A172 (cell line): Measurements from ENCODE around the gene ZCCHC8. TPM values are rescaled to one million over a fixed set of nuclear protein-coding genes. Genes with fewer than 3 reads are reported as not detected.
"Not testable (repeated sequence)": the region's sequence is repeated elsewhere in the genome, so short reads cannot be mapped to it uniquely, and the experiment has no call there.

Experiments
- DNase-seq: peaks from one replicate; pipeline ENCODE4 v3.0.0-alpha.2; 2015; ENCODE audit warnings: low spot score
- total RNA-seq: library from RNA; depleted of rRNA; stranded (reverse); fragments of >200 nt; shearing (Covaris generic); gene quantifications from 2 replicates; pipeline ENCODE4 v1.2.3, GENCODE V29; 2014

The ZCCHC8 gene
- total RNA-seq, 1 experiment from 2014 or later, result 30.2 TPM

- no peak for DNase-seq
Measured at GRCh38 chr12:122508163-122508562, 7.4 kb upstream of the ZCCHC8 start.

GRCh38 chr12:122506393-122506938 is 5.7 kb upstream of the ZCCHC8 start:
- no peak for DNase-seq

GRCh38 chr12:122505419-122506051 is 4.8 kb upstream of the ZCCHC8 start:
- no peak for DNase-seq

GRCh38 chr12:122503783-122504590 is 3.3 kb upstream of the ZCCHC8 start:
- no peak for DNase-seq

- no peak for DNase-seq
Measured at GRCh38 chr12:122503147-122503751, 2.5 kb upstream of the ZCCHC8 start.

DNA sequence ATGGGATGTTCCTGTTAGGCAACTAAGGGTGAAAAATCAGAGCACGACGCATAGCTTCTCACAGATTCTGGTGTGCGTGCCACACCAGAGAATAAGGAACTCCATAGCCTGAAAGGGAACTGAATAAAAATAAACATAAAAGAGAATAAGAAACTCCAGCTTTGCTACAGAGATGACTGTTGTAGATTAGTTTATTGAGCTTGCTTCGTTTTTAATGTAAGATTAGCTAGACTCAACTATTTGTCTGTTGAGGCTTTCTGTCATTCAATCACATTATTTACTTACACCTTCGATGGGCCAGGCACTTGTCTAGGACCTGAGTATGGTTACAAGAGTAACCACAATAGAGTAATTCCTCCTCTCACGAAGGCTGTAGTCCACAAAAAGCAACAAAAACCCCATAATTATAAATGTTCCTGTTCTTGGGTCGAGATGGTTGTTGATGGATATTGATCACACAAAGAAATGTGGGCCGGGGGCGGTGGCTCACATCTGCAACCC is 807 bp upstream of the ZCCHC8 start:
- DNase-seq, result no peak

GRCh38 chr12:122499991-122500684 is 594 bp downstream of the ZCCHC8 start:
- DNase-seq, result peak; percentile 39

GRCh38 chr12:122495258-122495657 is 5.5 kb downstream of the ZCCHC8 start:
- no peak for DNase-seq

GRCh38 chr12:122493222-122493621 is 7.5 kb downstream of the ZCCHC8 start:
- not testable (repeated sequence) for DNase-seq

GRCh38 chr12:122491991-122492390 is 8.7 kb downstream of the ZCCHC8 start:
- no peak for DNase-seq

DNA sequence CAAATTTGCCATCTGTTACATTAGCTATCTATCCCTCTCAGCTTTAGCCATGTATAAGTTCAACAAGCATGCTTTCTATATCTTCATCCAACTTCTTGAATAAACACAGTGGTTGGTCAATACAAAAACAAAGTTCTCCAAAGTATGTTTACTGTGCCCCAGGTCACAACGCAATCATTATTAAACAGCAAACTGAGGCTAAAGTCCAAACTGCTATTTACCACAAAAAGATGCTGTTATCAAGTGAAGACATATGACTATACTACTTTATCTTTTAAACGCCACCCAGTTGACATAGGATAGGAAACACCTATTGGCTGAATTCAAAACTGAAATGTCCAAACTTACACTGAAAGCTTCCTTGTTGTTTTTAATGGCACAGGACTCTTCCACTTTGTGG is 11.7 kb downstream of the ZCCHC8 start:
- no peak for DNase-seq

- DNase-seq, result not testable (repeated sequence)
Measured at GRCh38 chr12:122487807-122488206, 12.9 kb downstream of the ZCCHC8 start.

DNA sequence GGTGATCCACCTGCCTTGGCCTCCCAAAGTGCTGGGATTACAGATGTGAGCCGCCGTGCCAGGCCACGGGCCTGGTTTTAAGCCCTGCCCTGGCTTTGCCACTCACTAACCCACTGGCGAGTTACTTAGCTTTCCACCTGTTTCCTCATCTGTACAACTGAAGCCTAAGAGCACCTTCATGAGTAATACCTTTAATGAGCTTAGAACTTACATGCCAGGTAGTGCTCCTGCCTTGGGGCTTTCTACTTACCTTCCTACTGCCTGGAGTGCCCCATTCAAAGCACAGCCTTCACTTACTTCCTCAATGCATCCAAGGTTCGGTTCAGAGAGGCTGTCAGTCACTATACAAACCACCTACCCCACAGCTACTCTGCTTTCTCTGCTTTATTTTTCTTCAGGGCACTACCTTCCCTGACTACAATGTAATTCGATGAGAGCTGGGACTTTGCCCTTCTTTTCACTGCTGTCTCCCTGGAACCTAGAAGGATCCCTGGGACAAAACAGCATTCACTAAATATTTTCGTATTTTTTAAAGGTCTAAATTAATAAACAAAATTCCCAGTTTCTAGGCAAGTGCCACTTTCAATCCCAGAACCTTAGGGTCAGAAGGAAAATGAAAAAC is 13.8 kb downstream of the ZCCHC8 start:
- DNase-seq, result no peak

- not testable (repeated sequence) for DNase-seq
Measured at GRCh38 chr12:122486360-122486759, 14.4 kb downstream of the ZCCHC8 start.

DNA sequence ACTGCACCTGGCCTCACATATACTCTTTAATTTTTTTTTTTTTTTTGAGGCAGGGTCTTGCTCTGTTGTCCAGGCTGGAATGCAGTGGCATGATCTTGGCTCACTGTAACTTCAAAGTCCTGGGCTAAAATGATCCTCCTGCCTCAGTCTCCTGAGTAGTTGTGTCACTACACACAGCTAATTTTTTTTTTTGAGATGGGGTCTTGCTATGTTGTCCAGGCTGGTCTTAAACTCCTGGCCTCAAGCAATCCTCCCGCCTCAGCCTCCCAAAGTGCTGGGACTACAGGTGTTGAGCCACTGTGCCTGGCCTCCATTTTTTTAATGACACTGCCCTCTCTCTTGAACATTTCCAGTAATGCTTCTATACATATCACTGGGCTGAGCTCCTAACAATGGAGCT is 16.3 kb downstream of the ZCCHC8 start:
- not testable (repeated sequence) for DNase-seq

DNA sequence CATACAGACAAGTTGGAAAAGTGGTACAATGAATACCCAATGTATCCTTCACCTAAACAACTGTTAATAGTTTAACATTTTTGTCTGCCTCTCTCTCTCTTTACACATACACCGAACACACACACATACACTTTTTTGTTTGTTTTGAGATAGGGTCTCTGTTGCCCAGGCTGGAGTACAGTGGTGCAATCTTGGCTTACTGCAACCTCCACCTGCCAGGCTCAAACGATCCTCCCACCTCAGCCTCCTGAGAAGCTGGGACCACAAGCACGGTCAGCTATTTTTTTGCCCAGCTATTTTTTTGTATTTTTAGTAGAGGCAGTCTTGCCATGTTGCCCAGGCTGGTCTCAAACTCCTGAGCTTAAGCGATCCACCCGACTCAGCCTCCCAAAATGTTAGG is 16.8 kb downstream of the ZCCHC8 start:
- DNase-seq, result no peak

DNA sequence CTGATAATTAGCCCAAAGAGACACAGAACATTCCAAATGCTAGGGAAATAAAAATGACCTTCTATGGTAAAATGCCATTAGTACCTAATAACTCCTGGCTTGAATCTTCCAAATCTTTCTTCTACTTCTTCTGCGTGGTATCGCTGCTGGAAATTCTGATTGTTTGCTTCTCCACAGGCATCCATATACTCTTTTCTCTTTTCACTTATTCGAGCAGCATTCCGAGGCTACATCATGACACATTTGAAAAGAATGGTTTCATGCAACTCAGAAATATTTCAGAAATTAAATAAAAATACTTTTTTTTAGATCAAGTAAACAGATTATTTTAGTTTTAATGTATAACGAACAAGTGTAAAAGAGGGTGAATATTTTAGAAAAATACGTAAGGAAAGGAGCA is 18.9 kb downstream of the ZCCHC8 start:
- DNase-seq, result no peak

GRCh38 chr12:122480753-122481152 is 20.0 kb downstream of the ZCCHC8 start:
- DNase-seq, result no peak

DNA sequence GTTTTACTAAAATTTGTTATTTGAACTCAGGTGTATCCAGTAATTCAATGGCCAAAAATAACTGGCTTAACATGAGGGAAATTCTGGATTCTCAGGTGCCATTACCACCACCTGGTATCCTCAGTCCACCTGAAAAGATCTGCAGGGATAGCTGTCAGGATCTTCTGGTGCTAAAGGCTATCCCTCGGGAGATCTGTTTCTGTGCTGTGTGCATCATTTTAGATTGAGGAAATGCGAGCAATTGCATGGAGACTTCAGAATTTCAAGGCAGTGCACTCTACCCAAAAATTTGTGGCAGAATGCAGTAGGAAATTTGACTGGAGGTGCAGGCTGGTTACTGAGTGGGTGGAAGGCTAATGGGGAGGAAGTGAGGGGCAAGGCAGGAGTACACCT is 26.4 kb downstream of the ZCCHC8 start:
- no peak for DNase-seq

DNA sequence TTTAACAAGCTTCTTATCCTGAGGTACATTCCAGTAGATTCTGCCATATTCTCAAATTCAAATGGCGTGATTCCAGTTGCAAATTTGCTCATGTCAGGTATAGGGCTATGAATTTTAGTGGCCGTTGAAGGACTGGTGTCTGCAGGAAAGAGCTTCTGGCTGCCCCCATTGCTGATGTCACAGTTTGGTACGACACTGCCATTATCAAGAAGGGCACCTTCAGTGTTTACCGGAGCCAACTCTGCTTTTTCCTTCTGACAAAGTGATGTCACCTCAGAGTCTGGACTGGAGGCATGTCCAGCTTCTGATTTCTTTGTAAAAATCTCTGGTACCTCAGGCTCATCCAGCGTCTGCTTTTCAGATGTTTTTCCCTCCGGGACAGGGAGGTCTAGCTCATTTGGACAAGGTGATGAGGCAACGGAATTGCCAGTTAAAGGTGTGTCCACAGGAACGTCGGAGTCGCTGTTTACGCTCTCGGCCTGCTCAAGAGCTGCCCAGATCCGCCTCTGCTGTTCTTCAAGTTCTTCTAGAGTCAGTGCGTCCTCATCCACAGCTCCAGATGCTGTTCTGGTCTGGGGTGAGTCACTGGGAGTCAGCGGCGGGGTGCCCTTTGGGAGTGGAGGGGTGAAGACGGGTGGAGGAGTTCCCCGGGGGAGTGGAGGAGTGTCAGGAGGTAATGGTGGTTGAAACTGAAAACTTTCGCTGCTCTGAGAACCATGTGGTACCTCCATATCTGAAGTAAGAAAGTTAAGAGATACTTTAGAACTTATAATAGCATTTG is 27.0 kb downstream of the ZCCHC8 start:
- DNase-seq, result peak; percentile 68
